ENCODE data around the gene SLC29A4.
"Not testable (repeated sequence)": the region's sequence is repeated elsewhere in the genome, so short reads cannot be mapped to it uniquely, and the experiment has no call there.

The SLC29A4 gene, protein sequence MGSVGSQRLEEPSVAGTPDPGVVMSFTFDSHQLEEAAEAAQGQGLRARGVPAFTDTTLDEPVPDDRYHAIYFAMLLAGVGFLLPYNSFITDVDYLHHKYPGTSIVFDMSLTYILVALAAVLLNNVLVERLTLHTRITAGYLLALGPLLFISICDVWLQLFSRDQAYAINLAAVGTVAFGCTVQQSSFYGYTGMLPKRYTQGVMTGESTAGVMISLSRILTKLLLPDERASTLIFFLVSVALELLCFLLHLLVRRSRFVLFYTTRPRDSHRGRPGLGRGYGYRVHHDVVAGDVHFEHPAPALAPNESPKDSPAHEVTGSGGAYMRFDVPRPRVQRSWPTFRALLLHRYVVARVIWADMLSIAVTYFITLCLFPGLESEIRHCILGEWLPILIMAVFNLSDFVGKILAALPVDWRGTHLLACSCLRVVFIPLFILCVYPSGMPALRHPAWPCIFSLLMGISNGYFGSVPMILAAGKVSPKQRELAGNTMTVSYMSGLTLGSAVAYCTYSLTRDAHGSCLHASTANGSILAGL

DNA sequence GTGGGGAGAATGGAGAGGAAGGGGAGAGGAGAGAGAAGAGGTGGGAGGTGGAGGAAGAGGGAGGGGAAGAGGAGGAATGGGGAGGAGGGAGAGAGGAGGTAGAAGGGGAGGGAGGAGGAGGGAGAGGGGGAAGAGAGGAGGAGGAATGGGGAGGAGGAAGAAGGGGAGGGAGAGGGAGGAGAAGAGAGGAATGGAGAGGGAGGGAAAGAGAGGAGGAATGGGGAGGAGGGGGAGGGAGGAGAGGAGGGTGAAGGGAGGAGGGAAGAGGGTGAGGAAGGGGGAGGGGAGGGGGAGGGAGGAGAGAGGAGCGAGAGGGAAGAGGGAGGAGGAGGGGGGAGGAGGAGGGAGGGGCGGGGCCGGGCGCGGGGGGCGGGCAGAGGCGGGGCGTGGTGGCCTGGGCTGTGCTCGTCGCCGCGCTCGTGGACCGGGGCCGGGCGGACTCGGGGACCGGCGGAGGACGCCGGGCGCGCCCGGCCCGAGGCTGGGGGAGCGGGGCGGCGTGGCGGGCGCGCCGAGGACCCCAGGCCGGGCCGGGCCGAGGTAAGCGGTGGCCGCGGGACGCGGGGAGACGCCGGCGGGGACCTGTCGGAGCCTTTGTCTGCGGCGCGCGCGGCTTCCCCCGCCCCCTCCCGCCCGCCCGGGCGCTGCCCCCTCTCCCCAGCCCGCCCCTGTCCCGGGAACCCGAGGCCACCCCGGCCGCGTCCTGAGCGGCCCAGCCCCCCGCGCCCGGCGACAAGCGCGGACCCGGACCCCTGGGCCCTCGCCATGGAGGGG lies at the start of gene SLC29A4:
Gene SLC29A4, plus strand, starts transcription at position 401 of the 774 bp plus-strand sequence. CDS start 4,874 bp downstream, outside the sequence.
- DNase-seq (ENCODE audit: low read depth in 2 of 3, low spot score in 1 of 3) = peak in 1 of 3 donors; percentile 17

DNA sequence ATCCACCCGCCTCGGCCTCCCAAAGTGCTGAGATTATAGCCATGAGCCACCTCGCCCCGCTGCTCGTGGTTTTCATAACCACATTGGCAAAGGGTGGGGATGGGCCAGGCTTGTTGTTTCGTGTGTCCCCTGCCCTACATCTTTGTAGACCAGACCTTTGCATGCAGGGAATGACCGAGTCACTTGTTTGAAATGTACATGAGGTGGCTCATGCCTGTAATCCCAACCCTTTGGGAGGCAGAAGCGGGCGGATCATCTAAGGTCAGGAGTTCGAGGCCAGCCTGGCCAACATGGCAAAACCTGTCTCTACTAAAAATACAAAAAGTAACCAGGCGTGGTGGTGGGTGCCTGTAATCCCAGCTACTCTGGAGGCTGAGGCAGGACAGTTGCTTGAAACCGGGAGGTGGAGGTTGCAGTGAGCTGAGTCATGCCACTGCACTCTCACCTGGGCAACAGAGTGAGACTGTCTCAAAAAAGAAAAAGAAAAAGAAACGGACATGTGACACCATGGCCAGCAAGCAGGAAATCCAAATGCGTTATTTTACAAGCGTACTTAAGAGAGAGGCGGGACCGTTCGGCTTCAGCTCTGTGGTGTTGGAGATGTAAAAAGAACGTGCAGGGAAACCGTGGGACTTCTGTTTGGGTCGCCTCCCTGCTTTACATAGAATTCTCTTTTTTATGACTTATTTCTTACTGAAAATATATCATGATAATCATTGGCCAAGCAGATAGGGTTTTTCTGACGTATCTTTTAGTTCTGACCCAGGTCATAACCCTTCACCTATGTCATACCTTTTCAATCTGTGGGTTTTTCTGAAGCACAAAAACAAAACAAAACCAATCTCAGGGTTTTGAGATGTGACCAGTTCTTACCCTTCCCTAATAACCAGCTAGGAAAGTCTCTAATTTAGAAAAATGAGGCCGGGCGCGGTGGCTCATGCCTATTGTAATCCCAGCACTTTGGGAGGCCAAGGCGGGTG lies 47.6 kb upstream of the SLC29A4 start:
- DNase-seq (ENCODE audit: low read depth in 2 of 3, low spot score in 1 of 3) = no peak

DNA sequence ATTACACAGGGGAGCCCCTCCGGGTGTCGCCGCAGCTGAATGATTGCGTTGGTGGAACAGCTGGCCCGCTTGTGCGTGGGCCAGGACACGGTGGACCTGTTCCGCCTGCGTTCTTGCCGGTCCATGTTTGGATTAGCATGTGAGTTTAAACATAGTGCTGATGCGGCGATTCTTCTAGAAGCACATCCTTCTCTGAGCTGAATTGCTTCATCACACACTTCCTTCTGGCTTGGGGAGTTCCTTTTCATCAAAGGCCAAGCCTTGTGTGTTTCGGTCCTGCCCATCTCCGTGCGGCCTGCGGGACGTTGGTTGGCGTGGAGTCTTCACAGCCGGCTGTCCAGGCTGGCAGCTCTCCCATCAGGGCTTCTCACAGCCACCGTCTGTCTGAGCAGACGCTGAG lies 45.5 kb upstream of the SLC29A4 start:
- DNase-seq (ENCODE audit: low read depth in 2 of 3, low spot score in 1 of 3) = no peak

DNA sequence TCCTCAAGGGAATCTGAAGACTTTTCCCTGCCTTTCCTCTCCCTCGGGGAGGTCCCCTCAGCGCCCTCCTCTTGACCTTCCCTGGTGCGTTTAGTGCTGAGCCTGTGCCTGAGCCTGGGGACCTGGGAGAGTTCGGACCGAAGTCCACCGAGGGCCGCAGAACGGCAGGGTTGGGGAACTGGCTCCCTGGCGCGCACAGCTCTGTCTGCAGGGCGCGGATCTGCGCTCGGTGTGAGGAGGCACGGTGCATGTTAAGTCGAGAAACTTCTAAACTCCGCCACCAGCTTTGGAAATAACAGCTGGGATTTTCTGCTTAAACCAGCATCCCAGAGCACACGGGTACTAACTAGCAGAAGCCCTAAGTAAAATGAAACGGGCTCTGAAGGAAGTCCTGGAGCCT lies 44.2 kb upstream of the SLC29A4 start:
- DNase-seq (ENCODE audit: low read depth in 2 of 3, low spot score in 1 of 3) = no peak

DNA sequence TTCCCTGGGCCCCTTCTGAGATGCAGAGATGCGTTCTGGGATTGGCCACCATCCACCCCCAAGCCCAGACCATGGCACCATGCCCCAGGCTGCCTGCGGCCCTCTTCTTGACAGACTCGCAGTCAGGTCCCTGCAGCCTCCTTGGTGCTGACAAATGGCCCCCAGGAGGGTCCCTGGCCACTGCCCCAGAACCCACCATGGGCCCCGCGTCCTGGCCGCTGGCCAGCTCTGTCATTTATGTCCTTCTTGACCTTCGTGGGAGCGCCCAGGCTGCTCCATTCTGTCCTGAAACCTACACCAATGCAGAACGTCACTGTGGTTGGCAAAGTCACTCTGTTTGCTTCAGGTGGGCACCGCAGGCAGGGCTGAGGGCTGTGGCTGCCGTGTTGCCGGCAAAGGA lies 39.5 kb upstream of the SLC29A4 start:
- no peak for DNase-seq (ENCODE audit: low read depth in 2 of 3, low spot score in 1 of 3)

DNA sequence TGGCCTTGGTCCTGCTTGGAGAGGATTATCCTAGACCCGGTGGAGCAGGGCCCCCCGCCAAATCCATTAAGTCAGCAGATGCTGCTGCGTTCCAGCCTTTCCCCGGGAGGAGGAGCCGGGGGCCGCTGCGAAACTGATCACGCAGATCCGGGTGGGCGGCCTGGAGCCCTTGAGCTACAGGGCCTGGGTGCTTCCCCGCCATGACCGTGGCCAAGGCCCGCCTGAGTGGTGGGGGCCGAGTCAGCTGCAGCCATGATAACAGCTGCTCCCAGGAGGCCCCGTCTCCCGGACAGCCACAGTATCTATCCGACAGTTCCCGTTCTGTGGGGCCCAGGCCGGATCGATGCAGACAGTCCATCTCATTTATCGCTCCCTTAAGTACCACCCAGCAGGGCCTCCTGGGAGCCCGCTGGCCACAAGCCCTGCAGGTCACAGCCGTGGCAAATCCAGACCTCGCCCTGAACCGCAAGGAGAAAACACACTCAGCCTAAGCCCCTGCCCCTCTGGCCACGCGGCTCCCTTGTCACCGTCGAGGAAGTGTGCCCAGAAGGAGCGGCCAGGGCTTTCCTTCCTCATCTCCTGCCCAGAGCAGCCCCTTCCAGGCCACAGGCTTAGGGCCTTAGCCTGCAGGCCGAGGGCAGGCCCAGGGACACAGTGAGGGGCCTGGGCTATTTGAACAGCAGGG lies 34.4 kb upstream of the SLC29A4 start:
- no peak for DNase-seq (ENCODE audit: low read depth in 2 of 3, low spot score in 1 of 3)

DNA sequence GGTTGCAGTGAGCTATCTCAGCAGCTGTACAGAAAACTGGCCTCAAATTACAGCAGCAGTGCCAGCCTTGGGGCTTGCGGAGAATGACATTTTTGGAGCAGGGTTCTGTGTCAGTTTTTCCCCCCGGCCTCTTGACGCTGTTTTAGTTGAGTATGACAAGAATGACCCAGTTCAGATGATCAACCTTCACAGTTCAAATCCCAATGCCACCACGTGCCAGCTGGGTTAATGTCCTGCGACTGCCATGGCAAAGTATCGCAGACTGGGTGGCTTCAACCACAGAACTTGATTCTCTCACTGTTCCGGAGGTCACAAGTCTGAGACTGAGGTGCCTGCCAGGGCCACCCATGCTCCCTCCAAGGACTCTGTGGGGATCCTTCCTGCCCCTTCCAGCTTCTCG lies 32.0 kb upstream of the SLC29A4 start:
- DNase-seq (ENCODE audit: low read depth in 2 of 3, low spot score in 1 of 3) = not testable (repeated sequence)

DNA sequence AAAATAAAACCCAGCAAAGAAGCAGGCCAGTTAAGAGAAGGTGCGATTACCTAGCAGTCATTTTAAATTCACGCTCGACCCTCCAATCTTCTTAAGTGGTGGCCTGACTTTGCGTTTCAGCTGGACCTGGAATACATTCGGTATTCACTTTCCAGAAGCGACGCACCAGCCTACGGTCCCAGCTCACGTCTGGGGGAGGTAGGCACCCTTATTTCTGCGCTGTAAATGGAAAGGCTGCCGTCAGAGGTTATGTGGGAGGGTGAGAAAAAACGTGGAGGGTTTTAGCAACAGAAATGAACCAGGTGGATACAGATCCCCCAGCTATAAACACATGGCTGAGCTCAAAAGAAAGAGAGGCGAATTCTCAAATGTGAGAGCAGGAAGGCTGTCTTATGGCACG lies 29.2 kb upstream of the SLC29A4 start:
- DNase-seq (ENCODE audit: low read depth in 2 of 3, low spot score in 1 of 3) = not testable (repeated sequence)

DNA sequence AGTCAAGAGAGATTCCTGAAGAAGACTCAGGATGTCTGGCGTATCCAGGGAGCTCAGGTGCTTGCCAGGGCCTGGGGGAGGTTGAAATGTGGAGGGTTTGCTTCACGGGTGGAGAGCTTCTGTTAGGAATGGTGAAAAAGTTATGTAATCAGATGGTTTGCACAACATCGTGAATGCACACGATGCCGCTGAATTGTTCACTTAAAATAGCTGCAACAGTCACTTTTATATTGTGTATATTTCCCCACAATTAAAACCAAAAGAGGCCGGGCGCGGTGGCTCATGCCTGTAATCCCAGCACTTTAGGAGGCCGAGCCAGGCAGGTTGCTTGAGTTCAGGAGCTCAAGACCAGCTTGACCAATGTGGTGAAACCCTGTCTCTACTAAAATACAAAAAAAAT lies 28.4 kb upstream of the SLC29A4 start:
- not testable (repeated sequence) for DNase-seq (ENCODE audit: low read depth in 2 of 3, low spot score in 1 of 3)

DNA sequence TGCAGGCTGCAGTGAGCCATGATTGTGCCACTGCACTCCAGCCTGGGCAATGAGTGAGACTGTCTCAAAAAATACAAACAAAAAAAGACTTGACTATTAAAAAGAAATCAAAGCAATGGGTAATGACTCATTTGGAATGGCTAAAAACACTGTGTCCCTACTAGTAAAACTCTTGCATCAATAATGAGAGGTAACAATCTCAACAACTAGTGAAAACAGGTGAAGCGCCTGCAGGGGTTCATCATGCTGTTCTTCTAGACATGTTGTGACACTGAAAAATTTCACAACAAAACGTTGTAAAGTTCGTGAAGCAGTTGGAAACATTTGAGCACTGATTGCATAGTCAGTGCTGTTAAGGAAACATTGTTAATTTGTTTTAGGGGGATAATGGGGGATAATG lies 26.9 kb upstream of the SLC29A4 start:
- no peak for DNase-seq (ENCODE audit: low read depth in 2 of 3, low spot score in 1 of 3)

DNA sequence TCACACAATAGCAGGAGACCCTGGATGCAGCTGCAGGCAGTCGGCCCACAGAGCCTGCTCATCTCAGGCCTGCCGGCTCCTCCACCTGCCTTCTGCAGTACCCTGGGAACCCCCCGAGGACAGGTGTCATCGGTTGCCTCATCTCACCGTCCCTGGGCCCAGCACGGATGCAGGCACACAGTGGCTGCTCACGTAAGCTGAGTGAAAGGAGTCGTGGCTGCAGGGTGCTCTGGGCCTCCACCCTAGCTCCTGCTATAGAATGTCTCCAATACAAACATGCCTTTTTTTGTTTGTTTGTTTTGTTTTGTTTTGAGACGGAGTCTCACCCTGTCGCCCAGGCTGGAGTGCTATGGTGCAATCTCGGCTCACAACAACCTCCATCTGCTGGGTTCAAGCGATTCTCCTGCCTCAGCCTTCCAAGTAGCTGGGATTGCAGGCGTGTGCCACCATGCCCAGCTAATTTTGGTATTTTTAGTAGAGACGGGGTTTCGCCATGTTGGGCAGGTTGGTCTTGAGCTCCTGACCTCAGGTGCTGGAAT lies 22.1 kb upstream of the SLC29A4 start:
- DNase-seq (ENCODE audit: low read depth in 2 of 3, low spot score in 1 of 3) = not testable (repeated sequence)

DNA sequence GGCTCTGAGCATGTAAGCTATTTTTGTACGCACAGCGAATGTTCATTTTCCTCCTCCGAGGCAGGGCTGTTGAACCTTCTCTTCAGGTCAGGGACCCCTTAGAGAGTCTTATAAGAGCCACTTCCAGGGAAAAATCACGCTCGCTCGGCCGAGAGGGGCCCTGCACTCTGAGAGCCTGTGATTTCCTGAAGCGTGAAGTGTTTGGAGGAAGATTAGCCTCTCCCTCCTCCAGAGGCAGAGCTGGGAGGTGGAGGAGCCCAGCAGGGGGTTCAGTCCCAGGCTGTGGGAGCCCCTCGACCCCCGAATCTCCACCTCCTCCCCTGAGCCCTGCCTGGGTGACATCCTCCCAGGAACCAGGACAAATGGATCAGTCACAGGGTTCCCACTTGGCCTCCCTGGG lies 19.7 kb upstream of the SLC29A4 start:
- DNase-seq (ENCODE audit: low read depth in 2 of 3, low spot score in 1 of 3) = not testable (repeated sequence)

DNA sequence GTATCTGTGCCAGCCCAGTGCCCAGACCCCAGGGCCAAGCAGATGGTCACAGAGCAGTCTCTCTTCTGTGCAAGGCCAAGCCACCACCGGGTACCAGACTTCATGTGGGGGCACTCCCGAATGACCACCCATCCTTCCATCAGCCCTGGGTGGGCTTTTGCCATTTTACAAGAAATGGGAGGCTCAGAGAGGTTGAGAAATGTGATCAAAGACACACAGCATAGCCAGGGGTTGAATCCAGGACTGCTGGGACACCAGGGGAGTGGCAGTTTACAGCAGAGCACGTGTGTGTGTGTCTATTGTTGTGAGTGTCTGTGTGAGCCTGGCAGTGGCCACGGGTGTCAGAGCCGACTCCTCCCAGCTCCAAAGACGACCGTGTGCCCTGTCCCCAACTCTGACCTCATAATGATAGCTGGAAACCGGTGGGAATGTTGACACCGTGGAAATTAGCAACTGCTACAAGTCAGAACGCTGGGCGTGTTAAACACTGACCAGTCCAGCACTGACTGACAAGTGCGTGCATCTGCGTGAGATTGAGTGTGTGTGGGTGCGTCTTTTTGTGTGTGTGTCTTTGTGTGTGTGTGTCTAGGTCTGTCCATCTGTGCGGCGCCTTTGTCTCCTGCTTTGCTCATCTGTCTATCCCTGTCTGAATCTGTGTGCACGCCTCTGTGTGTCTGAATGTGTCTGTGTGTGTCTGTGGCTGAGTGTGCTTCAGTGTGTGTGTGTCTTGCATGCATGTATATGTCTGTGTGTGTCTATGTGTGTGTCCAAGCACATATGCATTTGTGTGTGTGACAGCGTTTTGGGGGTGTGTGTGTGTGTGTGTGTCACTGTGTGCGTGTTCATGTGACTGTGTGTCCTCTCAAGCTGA lies 17.2 kb upstream of the SLC29A4 start:
- DNase-seq (ENCODE audit: low read depth in 2 of 3, low spot score in 1 of 3) = no peak

DNA sequence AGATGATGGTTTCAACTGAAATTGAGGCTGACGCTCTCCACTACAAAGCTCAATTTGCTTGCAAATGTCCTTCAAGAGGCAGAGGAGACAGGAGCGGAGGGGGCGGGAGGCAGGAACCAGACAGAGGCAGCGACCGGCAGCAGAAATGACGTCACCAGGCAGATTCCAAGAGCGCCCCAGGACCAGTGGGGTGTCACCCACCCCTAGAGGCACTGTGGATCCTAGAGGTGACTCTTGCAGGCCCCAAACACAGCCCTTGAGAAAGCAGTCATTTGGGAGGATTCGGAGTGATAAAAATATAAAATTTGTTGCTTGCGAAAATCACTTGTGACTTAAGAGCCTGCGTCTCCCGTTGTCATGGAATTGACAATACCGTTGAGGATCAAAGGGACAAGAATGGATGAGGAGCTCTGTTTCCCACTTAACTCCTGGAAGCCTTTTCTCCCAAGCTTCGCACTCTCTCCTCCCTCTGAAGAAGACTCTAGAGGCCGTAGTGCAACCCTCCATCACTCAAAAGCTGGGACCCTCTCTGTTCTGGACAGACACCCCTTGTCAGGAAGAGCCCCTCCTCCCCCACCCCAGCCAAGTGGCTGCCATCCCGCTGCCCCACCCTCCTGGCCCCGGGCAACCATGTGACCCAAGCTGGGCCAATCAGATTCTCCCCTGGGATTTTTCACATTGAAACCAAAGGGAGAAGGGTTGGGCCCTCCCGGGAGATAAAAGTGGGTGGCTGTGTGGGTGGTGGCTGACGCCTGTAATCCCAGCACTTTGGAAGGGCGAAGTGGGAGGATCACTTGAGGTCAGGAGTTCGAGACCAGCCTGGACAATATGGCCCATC lies 16.3 kb upstream of the SLC29A4 start:
- DNase-seq (ENCODE audit: low read depth in 2 of 3, low spot score in 1 of 3) = no peak

DNA sequence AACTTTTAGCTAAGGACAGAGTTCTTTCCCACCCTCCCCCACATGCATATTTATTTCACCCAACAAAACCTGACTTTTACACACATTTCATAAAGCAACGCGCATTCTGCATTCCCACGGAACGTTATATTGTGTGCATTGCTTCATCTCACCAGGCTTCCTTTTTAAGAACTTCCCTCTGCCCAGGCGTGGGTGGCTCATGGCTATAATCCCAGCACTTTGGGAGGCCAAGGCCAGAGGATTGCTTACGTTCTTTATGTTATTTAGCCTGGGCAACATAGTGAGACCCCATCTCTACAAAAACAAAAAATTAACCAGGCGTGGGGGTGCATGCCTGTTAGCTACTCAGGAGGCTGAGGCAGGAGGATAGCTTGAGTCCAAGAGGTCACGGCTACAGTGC lies 14.9 kb upstream of the SLC29A4 start:
- DNase-seq (ENCODE audit: low read depth in 2 of 3, low spot score in 1 of 3) = not testable (repeated sequence)

DNA sequence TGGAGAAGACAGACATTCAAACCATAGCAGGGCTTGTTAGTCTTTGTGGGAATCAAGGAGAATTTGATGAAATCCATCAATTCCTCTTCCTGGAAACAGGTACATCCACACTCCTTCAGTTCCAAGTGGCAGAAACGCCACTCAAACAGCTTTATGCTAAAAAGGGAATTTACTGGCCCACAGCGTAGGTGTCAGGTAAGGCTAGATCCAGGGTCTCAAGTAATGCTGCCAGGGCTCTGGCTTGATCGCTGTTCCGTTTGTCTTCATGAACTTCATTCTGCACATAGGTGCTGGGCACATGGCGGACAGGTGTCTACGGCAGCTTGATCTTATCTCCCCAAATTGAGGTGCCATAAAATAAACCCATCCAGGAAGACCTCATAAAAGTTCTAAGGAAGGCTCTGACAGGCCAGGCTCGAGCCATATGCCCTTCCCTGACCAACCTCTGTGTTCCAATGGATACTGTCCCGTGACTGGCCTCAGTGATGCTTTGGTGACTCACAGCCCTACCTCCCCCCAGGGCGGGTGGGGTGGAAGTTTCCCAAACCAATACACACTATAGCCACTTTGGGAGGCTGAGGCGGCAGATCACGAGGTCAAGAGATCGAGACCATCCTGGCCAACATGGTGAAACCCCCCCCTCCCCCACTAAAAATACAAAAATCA lies 12.6 kb upstream of the SLC29A4 start:
- DNase-seq (ENCODE audit: low read depth in 2 of 3, low spot score in 1 of 3) = not testable (repeated sequence)

DNA sequence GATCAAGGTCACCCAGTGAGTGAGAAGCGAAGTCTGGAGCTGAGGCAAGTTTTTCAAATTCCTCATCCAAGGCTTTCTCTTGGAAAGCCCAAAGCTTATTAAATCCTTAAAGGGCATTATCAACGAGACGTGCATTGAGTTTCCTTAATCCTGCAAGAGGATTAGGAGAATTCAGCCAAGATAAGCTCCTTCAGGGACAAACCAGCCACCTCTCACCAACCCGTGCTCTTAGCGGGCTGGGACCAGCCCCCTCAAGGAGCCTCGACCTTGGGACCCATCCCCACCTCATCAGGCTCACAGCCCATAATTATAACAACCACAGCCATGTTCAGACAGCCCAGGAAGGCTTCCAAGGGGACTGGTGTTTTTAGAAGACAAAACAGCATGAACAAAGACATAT lies 12.0 kb upstream of the SLC29A4 start:
- no peak for DNase-seq (ENCODE audit: low read depth in 2 of 3, low spot score in 1 of 3)

Measured in stimulated activated CD4-positive, alpha-beta T cell treated with anti-CD3 and anti-CD28 coated beads, Interleukin-12 subunit alpha, Interleukin-12 subunit beta, amount 100 ng/mL, for 48 hours (primary cell).